Lower leg skin (tissue), 3 donors: Measurements from ENCODE around the gene SOWAHC.

Experiments
- CTCF ChIP-seq, 3 donors: fragments of 450-650 bp; IDR thresholded peaks; one replicate each; pipeline ENCODE4 v1.5.1; 2016; ENCODE audit warnings: antibody characterized with exemption in 3 of 3, mild to moderate bottlenecking in 3 of 3, moderate library complexity in 2 of 3
- POLR2A ChIP-seq, 2 donors: fragments of 450-650 bp; IDR thresholded peaks; one replicate each; pipeline ENCODE4 v1.6.1; 2016 to 2017; ENCODE audit warnings: antibody characterized with exemption in 2 of 2, mild to moderate bottlenecking in 1 of 2, moderate library complexity in 1 of 2

- no peak for TF ChIP-seq CTCF (IDR thresholded peaks at IDR 0.05)
- TF ChIP-seq POLR2A (IDR thresholded peaks at IDR 0.05) = no peak
These were observed 10.2 kb downstream of the SOWAHC start for GRCh38 chr2:109624339-109624738.
